Skeletal muscle satellite cell (primary cell): ENCODE results near the gene MADD.

ENCODE experiments used
- H3K27me3 ChIP-seq: 2 replicates; pipeline ENCODE4 v1.7.0; 2013; ENCODE audit warnings: low read length; ENCODE audit not compliant: control insufficient read depth, insufficient read depth
- H3K36me3 ChIP-seq: 2 replicates; pipeline ENCODE4 v1.7.0; 2013; ENCODE audit warnings: mild to moderate bottlenecking, control low read depth, low read length; ENCODE audit not compliant: insufficient read depth
- H3K4me1 ChIP-seq: 2 replicates; pipeline ENCODE4 v1.7.0; 2013; ENCODE audit warnings: low read length; ENCODE audit not compliant: control insufficient read depth, insufficient read depth
- H3K4me2 ChIP-seq: 2 replicates; pipeline ENCODE4 v1.7.0; 2013; ENCODE audit warnings: mild to moderate bottlenecking, low read length
- H3K4me3 ChIP-seq: 2 replicates; pipeline ENCODE4 v1.7.0; 2013; ENCODE audit warnings: low read length
- H3K9ac ChIP-seq: 2 replicates; pipeline ENCODE4 v1.7.0; 2013; ENCODE audit warnings: mild to moderate bottlenecking, low read depth, low read length, moderate library complexity
- H3K9me3 ChIP-seq: replicated peaks from 2 replicates; pipeline ENCODE4 v1.7.0; 2013; ENCODE audit warnings: mild to moderate bottlenecking, control low read depth, low read length

Gene MADD

GRCh38 chr11:47268448-47269001 lies 1.4 kb upstream of the MADD start:
- peak overlapping the region; percentile 89 for H3K9ac ChIP-seq
- H3K4me1 ChIP-seq: peaks cover 42% of the 10 kb centered on the region
- H3K4me3 ChIP-seq: no peak overlapping the region

GRCh38 chr11:47269002-47269828 lies 718 bp upstream of the MADD start:
- no peaks in the 10 kb centered on the region for H3K9me3 ChIP-seq
- peak overlapping the region; percentile 89 for H3K9ac ChIP-seq
- H3K4me2 ChIP-seq: peak overlapping the region; percentile 92
- H3K36me3 ChIP-seq: peaks cover 3% of the 10 kb centered on the region
- H3K4me3 ChIP-seq: peak overlapping the region; percentile 89
- no peaks in the 10 kb centered on the region for H3K27me3 ChIP-seq
- peaks cover 42% of the 10 kb centered on the region for H3K4me1 ChIP-seq

More at GRCh38 chr11:47268448-47269001, 1.4 kb upstream of the MADD start:
- H3K27me3 ChIP-seq: no peaks in the 10 kb centered on the region
- no peaks in the 10 kb centered on the region for H3K36me3 ChIP-seq
- no peaks in the 10 kb centered on the region for H3K9me3 ChIP-seq
- peak overlapping the region; percentile 92 for H3K4me2 ChIP-seq

- Histone ChIP-seq H3K27me3 (no peaks in the 10 kb centered on the region), H3K9ac (peak overlapping the region; percentile 89), H3K4me1 (peaks cover 31% of the 10 kb centered on the region), H3K36me3 (peaks cover 16% of the 10 kb centered on the region), H3K9me3 (no peaks in the 10 kb centered on the region), H3K4me3 (peak overlapping the region; percentile 89), H3K4me2 (peak overlapping the region; percentile 92)
Observed at GRCh38 chr11:47270331-47271271, 668 bp downstream of the MADD start.

- Histone ChIP-seq H3K4me2 (peak overlapping the region; percentile 90), H3K27me3 (no peaks in the 10 kb centered on the region), H3K36me3 (peaks cover 23% of the 10 kb centered on the region), H3K9me3 (no peaks in the 10 kb centered on the region), H3K9ac (no peak overlapping the region), H3K4me1 (peaks cover 30% of the 10 kb centered on the region), H3K4me3 (peak overlapping the region; percentile 89)
Observed at GRCh38 chr11:47271328-47271727, 1.4 kb downstream of the MADD start.

DNA sequence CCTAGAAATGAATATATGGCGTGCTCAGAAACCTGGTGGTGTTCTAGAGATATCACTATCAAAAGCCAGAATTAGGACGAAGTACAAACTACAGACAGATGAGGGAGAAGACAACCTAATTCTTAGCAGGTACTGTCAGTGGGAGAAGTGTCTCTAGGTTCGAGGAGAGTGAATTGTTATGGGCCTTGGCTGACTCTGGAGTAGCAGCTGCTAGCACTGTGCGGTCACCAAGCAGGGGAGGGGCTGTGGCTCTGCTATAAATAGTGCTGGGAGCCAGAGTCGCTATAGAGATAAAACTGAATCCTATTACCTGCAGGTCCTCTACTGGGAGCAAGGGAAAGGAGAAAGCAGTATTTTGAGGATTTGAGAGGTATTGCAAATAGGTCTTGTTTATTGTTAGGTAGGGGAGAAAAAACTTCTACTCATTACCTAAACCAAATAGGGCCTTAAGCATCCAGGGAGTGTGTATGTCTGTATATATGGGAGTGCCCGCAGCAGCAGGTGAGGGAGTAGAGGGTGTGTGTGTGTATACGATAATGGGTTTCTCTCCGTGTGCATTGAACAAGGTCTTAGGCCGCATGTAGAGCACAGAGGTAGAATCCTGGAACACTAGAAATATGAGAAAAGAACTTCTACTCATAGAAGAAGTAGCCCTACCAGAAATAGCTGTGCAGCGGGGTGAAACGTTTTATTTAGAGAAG lies 2.2 kb downstream of the MADD start:
- Histone ChIP-seq H3K4me3 (no peak overlapping the region), H3K36me3 (peaks cover 31% of the 10 kb centered on the region), H3K9me3 (no peaks in the 10 kb centered on the region), H3K9ac (no peak overlapping the region), H3K4me2 (peak overlapping the region; percentile 90), H3K4me1 (peaks cover 30% of the 10 kb centered on the region), H3K27me3 (no peaks in the 10 kb centered on the region)

DNA sequence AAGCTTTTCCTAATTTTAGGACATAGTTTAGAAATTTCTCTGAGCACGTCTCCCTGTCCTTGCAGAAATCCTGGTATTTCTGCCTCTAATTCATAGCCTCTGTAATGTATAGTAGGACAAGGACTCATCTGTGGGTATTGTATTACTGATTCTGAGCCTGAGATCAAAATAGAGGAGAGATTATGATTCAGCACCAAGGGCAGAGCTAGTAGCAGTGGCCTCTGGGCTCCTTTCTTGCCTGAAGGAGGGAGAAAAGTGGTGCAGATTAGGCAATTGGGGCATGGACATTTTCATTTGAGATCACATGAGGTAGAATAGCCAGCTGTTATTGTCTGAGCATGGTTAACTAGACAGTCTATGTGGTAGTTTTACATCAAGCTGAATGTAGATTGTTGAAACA lies 2.8 kb downstream of the MADD start:
- no peak overlapping the region for H3K4me3 ChIP-seq
- no peaks in the 10 kb centered on the region for H3K27me3 ChIP-seq
- H3K4me1 ChIP-seq: peaks cover 30% of the 10 kb centered on the region
- no peak overlapping the region for H3K9ac ChIP-seq
- H3K4me2 ChIP-seq: no peak overlapping the region
- H3K36me3 ChIP-seq: peaks cover 33% of the 10 kb centered on the region
- H3K9me3 ChIP-seq: no peaks in the 10 kb centered on the region

DNA sequence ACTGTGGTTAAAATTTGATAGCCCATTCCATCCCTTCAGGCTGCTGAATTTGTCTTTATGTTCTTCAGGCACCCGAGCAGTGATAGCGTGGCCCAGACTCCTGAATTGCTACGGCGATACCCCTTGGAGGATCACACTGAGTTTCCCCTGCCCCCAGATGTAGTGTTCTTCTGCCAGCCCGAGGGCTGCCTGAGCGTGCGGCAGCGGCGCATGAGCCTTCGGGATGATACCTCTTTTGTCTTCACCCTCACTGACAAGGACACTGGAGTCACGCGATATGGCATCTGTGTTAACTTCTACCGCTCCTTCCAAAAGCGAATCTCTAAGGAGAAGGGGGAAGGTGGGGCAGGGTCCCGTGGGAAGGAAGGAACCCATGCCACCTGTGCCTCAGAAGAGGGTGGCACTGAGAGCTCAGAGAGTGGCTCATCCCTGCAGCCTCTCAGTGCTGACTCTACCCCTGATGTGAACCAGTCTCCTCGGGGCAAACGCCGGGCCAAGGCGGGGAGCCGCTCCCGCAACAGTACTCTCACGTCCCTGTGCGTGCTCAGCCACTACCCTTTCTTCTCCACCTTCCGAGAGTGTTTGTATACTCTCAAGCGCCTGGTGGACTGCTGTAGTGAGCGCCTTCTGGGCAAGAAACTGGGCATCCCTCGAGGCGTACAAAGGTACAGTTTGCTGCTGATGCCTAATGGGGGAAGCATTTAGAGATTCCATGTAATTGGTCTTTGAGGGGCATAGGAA lies 4.7 kb downstream of the MADD start:
- peaks cover 46% of the 10 kb centered on the region for H3K36me3 ChIP-seq
- no peak overlapping the region for H3K4me3 ChIP-seq
- no peak overlapping the region for H3K9ac ChIP-seq
- no peaks in the 10 kb centered on the region for H3K27me3 ChIP-seq
- no peak overlapping the region for H3K4me2 ChIP-seq
- peaks cover 17% of the 10 kb centered on the region for H3K4me1 ChIP-seq
- no peaks in the 10 kb centered on the region for H3K9me3 ChIP-seq

DNA sequence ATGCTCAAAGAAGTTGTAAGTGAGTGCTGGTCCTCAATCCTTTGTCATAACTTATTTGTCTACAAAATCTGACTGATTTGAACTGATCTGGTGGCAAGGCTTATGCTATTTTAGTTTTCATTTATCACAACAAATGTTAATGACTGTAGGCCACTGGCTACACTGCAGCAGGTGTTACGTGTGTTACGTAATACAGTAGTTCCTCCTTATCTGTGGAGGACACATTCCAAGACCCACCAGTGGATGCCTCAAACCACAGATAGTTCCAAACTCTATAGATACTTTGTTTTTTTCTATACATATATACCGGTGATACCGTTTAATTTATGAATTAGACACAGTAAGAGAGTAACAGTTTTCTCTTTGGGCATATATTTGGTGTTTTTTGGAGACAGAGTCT lies 7.0 kb downstream of the MADD start:
- H3K9ac ChIP-seq: no peak overlapping the region
- peaks cover 60% of the 10 kb centered on the region for H3K36me3 ChIP-seq
- H3K27me3 ChIP-seq: no peaks in the 10 kb centered on the region
- peaks cover 4% of the 10 kb centered on the region for H3K4me1 ChIP-seq
- no peaks in the 10 kb centered on the region for H3K9me3 ChIP-seq
- no peak overlapping the region for H3K4me2 ChIP-seq
- H3K4me3 ChIP-seq: no peak overlapping the region

DNA sequence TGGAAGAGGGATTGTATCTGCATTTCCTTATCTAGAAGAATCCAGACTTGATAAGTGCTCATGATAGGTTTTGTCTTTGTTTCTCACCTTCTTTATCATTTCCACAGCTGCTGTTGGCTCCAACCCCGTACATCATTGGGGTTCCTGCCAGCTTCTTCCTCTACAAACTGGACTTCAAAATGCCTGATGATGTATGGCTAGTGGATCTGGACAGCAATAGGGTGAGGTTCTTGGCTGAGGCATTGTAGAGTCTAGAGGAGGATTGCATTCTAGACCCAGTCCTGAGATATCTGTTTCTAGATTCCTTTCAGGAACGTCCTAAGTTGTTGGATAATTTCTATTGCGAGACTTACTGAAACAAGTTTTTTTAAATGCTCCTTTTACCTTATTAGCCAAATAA lies 8.1 kb downstream of the MADD start:
- no peaks in the 10 kb centered on the region for H3K4me1 ChIP-seq
- no peak overlapping the region for H3K4me3 ChIP-seq
- H3K27me3 ChIP-seq: no peaks in the 10 kb centered on the region
- H3K9ac ChIP-seq: no peak overlapping the region
- no peaks in the 10 kb centered on the region for H3K9me3 ChIP-seq
- H3K4me2 ChIP-seq: no peak overlapping the region
- H3K36me3 ChIP-seq: peaks cover 69% of the 10 kb centered on the region

DNA sequence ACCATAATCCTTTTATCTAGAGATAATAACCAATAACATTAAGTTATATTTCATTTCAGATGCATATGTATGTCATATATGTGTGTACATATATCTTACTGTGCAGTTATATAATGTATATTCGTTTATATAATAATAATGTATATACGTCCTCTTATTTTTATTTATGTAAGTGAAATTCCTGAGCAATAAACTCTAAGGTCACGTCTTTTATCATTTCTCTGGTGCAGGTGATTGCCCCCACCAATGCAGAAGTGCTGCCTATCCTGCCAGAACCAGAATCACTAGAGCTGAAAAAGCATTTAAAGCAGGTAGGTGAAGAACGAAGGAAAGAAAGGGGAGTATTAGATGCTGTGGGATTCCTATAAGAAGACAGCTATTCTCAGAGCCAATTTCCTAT lies 8.8 kb downstream of the MADD start:
- no peaks in the 10 kb centered on the region for H3K27me3 ChIP-seq
- no peaks in the 10 kb centered on the region for H3K4me1 ChIP-seq
- no peak overlapping the region for H3K4me3 ChIP-seq
- no peaks in the 10 kb centered on the region for H3K9me3 ChIP-seq
- H3K36me3 ChIP-seq: peaks cover 69% of the 10 kb centered on the region
- H3K9ac ChIP-seq: no peak overlapping the region
- no peak overlapping the region for H3K4me2 ChIP-seq
